ENCODE results near the gene SPON2. TPM values are rescaled to one million over a fixed set of nuclear protein-coding genes. Genes with fewer than 3 reads are reported as not detected.

SPON2 gene
- total RNA-seq, 1 donor, result 38.7 TPM

- H3K27me3 ChIP-seq (ENCODE audit: insufficient read depth, low read length), result peaks cover 28% of the 10 kb centered on the region
- H3K36me3 ChIP-seq (ENCODE audit: insufficient read depth, low read length), result no peaks in the 10 kb centered on the region
- no peak overlapping the region for H3K27ac ChIP-seq (ENCODE audit: low read depth, low read length)
- peaks cover 8% of the 10 kb centered on the region for H4K20me1 ChIP-seq (ENCODE audit: insufficient read depth, low read length)
- H3K9me3 ChIP-seq (ENCODE audit: low read depth, low read length), result no peaks in the 10 kb centered on the region
- peak overlapping the region; percentile 46 for H3K4me3 ChIP-seq (ENCODE audit: insufficient read depth, low read length)
- peaks cover 6% of the 10 kb centered on the region for H3K4me1 ChIP-seq (ENCODE audit: insufficient read depth, low read length)
- peak overlapping the region; percentile 39 for H3K4me2 ChIP-seq (ENCODE audit: insufficient read depth, low read length)
- H3K79me2 ChIP-seq (ENCODE audit: insufficient read depth, low read length), result no peaks in the 10 kb centered on the region
- peak; percentile 85 for DNase-seq (ENCODE audit: insufficient read length, low spot score, missing footprints)
- H2AFZ ChIP-seq (ENCODE audit: low read length), result no peak overlapping the region
- TF ChIP-seq CTCF (IDR thresholded peaks at IDR 0.05; ENCODE audit: extremely low read depth, low read depth, low read length), result no peak
Observed at GRCh38 chr4:1171311-1172227, 814 bp downstream of the SPON2 start.

DNA sequence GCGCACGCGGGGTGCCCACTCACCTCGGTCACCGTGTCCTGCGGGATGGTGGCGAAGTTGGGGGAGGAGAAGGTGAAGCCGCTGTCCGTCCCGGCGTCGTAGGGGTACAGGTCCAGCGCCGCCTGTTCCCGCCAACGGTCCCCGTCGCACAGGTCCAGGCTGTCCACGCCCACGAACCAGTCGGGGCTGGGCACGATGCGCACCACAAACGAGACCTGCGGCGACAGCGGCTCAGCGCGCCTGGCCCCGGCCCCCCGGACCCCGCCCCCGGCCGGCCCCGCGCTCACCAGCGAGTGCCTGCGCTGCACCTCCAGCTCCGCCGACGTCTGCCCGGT lies 1.4 kb downstream of the SPON2 start:
- Histone ChIP-seq H3K27me3 (ENCODE audit: insufficient read depth, low read length) (peaks cover 28% of the 10 kb centered on the region), H3K4me1 (ENCODE audit: insufficient read depth, low read length) (peaks cover 6% of the 10 kb centered on the region), H3K36me3 (ENCODE audit: insufficient read depth, low read length) (no peaks in the 10 kb centered on the region), H4K20me1 (ENCODE audit: insufficient read depth, low read length) (peaks cover 8% of the 10 kb centered on the region), H3K9me3 (ENCODE audit: low read depth, low read length) (no peaks in the 10 kb centered on the region), H2AFZ (ENCODE audit: low read length) (no peak overlapping the region), H3K79me2 (ENCODE audit: insufficient read depth, low read length) (no peaks in the 10 kb centered on the region), H3K4me3 (ENCODE audit: insufficient read depth, low read length) (no peak overlapping the region), H3K4me2 (ENCODE audit: insufficient read depth, low read length) (no peak overlapping the region), H3K27ac (ENCODE audit: low read depth, low read length) (no peak overlapping the region)
- TF ChIP-seq CTCF (IDR thresholded peaks at IDR 0.05; ENCODE audit: extremely low read depth, low read depth, low read length), result no peak
- peak; percentile 52 for DNase-seq (ENCODE audit: insufficient read length, low spot score, missing footprints)

- Histone ChIP-seq H3K4me2 (ENCODE audit: insufficient read depth, low read length) (no peak overlapping the region), H3K9me3 (ENCODE audit: low read depth, low read length) (no peaks in the 10 kb centered on the region), H3K27me3 (ENCODE audit: insufficient read depth, low read length) (peaks cover 28% of the 10 kb centered on the region), H3K27ac (ENCODE audit: low read depth, low read length) (no peak overlapping the region), H2AFZ (ENCODE audit: low read length) (no peak overlapping the region), H4K20me1 (ENCODE audit: insufficient read depth, low read length) (peaks cover 8% of the 10 kb centered on the region), H3K79me2 (ENCODE audit: insufficient read depth, low read length) (no peaks in the 10 kb centered on the region), H3K4me3 (ENCODE audit: insufficient read depth, low read length) (no peak overlapping the region), H3K4me1 (ENCODE audit: insufficient read depth, low read length) (peaks cover 6% of the 10 kb centered on the region), H3K36me3 (ENCODE audit: insufficient read depth, low read length) (no peaks in the 10 kb centered on the region)
- DNase-seq (ENCODE audit: insufficient read length, low spot score, missing footprints), result peak; percentile 69
- TF ChIP-seq CTCF (IDR thresholded peaks at IDR 0.05; ENCODE audit: extremely low read depth, low read depth, low read length), result no peak
Observed at GRCh38 chr4:1170156-1170975, 2.0 kb downstream of the SPON2 start.

DNA sequence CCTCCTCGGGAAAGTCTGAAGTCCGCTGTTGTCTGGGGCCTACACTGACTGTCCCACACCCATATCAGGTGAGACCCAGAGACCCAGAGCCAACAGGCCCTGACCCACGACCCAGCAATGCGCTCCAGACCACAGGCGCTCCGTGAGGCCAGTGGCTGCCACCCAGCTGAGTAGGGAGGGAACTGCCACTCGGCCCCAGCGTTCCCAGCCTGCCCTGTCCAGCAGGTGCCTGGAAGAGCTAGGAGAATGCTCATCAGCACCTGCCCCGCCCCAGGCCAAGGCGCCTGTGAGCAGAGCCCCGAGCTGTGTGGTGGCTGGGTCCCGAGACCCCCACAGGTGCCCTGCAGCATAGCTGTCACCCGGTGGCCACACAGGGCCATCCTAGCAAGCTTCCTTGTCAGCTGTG lies 2.7 kb downstream of the SPON2 start:
- H3K27me3 ChIP-seq (ENCODE audit: insufficient read depth, low read length), result peaks cover 28% of the 10 kb centered on the region
- H4K20me1 ChIP-seq (ENCODE audit: insufficient read depth, low read length), result peaks cover 8% of the 10 kb centered on the region
- no peak overlapping the region for H3K4me3 ChIP-seq (ENCODE audit: insufficient read depth, low read length)
- no peak for TF ChIP-seq CTCF (IDR thresholded peaks at IDR 0.05; ENCODE audit: extremely low read depth, low read depth, low read length)
- H3K79me2 ChIP-seq (ENCODE audit: insufficient read depth, low read length), result no peaks in the 10 kb centered on the region
- H3K4me2 ChIP-seq (ENCODE audit: insufficient read depth, low read length), result no peak overlapping the region
- peak; percentile 73 for DNase-seq (ENCODE audit: insufficient read length, low spot score, missing footprints)
- H2AFZ ChIP-seq (ENCODE audit: low read length), result no peak overlapping the region
- H3K36me3 ChIP-seq (ENCODE audit: insufficient read depth, low read length), result no peaks in the 10 kb centered on the region
- H3K9me3 ChIP-seq (ENCODE audit: low read depth, low read length), result no peaks in the 10 kb centered on the region
- no peak overlapping the region for H3K27ac ChIP-seq (ENCODE audit: low read depth, low read length)
- peaks cover 6% of the 10 kb centered on the region for H3K4me1 ChIP-seq (ENCODE audit: insufficient read depth, low read length)
